ENCODE data around the gene PRKAR1A. TPM values are rescaled to one million over a fixed set of nuclear protein-coding genes. Genes with fewer than 3 reads are reported as not detected.
A peak's percentile ranks its signal among the peaks of the same experiment; 100 is the strongest.

Gene PRKAR1A
- total RNA-seq, 1 experiment from 2014 or later = 174 TPM

DNA sequence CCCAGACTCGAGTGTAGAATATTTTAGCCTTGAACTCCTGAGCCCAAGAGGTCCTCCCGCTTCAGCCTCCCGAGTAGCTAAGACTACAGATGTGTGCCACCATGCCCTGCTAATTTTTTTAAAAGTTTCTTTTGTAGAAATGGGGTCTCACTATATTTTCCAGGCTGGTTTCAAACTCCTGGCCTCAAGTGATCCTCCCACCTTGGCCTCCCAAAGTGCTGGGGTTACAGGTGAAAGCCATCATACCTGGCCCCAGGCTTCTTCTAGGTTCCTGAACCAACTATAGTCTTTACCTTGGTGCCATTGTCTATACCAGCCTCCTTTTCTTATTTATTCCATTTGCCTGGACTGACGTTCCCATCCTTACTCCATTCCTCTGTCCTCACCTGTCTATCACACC, 17.1 kb upstream of the PRKAR1A start:
- Histone ChIP-seq H3K4me1 (ENCODE audit: control insufficient read depth, insufficient read depth, low read length) (no peaks in the 10 kb centered on the region), H3K27me3 (ENCODE audit: control insufficient read depth, insufficient read depth, low read length) (no peaks in the 10 kb centered on the region), H3K36me3 (ENCODE audit: control insufficient read depth, insufficient read depth, low read length) (no peaks in the 10 kb centered on the region), H3K9me3 (ENCODE audit: control insufficient read depth, insufficient read depth, low read depth, low read length) (no peaks in the 10 kb centered on the region), H3K4me3 (ENCODE audit: low read depth in 2 of 2, low read length in 2 of 2) (no peak overlapping the region), H3K27ac (ENCODE audit: low read length) (no peak overlapping the region)
- ChIA-PET POLR2A (no interaction called here), CTCF (no interaction called here)
- intact Hi-C loops (cut with micrococcal nuclease; ENCODE audit: unreplicated experiment) (no loop called here), in situ Hi-C loops (cut with HindIII; ENCODE audit: low pct_unique_long_range_greater_than_20kb, low sequenced_read_pairs) (no loop called here)
- BruUV-seq (replicated peaks) = no TSS peak
- TF ChIP-seq, protein P1, sequence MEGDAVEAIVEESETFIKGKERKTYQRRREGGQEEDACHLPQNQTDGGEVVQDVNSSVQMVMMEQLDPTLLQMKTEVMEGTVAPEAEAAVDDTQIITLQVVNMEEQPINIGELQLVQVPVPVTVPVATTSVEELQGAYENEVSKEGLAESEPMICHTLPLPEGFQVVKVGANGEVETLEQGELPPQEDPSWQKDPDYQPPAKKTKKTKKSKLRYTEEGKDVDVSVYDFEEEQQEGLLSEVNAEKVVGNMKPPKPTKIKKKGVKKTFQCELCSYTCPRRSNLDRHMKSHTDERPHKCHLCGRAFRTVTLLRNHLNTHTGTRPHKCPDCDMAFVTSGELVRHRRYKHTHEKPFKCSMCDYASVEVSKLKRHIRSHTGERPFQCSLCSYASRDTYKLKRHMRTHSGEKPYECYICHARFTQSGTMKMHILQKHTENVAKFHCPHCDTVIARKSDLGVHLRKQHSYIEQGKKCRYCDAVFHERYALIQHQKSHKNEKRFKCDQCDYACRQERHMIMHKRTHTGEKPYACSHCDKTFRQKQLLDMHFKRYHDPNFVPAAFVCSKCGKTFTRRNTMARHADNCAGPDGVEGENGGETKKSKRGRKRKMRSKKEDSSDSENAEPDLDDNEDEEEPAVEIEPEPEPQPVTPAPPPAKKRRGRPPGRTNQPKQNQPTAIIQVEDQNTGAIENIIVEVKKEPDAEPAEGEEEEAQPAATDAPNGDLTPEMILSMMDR (IDR thresholded peaks at IDR 0.05) = no peak
- no peak for TF ChIP-seq SIN3A (IDR thresholded peaks at IDR 0.05; ENCODE audit: borderline replicate concordance, insufficient read depth, low read depth, low read length)
- TF ChIP-seq POLR2AphosphoS5 (IDR thresholded peaks at IDR 0.05; ENCODE audit: low read depth, low read length) = no peak
- TF ChIP-seq TCF7L2 (IDR thresholded peaks at IDR 0.05; ENCODE audit: low read depth, low read length) = no peak
- TF ChIP-seq, protein P2, sequence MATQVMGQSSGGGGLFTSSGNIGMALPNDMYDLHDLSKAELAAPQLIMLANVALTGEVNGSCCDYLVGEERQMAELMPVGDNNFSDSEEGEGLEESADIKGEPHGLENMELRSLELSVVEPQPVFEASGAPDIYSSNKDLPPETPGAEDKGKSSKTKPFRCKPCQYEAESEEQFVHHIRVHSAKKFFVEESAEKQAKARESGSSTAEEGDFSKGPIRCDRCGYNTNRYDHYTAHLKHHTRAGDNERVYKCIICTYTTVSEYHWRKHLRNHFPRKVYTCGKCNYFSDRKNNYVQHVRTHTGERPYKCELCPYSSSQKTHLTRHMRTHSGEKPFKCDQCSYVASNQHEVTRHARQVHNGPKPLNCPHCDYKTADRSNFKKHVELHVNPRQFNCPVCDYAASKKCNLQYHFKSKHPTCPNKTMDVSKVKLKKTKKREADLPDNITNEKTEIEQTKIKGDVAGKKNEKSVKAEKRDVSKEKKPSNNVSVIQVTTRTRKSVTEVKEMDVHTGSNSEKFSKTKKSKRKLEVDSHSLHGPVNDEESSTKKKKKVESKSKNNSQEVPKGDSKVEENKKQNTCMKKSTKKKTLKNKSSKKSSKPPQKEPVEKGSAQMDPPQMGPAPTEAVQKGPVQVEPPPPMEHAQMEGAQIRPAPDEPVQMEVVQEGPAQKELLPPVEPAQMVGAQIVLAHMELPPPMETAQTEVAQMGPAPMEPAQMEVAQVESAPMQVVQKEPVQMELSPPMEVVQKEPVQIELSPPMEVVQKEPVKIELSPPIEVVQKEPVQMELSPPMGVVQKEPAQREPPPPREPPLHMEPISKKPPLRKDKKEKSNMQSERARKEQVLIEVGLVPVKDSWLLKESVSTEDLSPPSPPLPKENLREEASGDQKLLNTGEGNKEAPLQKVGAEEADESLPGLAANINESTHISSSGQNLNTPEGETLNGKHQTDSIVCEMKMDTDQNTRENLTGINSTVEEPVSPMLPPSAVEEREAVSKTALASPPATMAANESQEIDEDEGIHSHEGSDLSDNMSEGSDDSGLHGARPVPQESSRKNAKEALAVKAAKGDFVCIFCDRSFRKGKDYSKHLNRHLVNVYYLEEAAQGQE (IDR thresholded peaks at IDR 0.05; ENCODE audit: insufficient read depth in 1 of 2, low read depth in 2 of 2, low read length in 1 of 2) = no peak
- ATAC-seq = peak; percentile 34; the same call in 1 of the 2 replicates
- no peak for DNase-seq (ENCODE audit: low read depth, low spot score)

DNA sequence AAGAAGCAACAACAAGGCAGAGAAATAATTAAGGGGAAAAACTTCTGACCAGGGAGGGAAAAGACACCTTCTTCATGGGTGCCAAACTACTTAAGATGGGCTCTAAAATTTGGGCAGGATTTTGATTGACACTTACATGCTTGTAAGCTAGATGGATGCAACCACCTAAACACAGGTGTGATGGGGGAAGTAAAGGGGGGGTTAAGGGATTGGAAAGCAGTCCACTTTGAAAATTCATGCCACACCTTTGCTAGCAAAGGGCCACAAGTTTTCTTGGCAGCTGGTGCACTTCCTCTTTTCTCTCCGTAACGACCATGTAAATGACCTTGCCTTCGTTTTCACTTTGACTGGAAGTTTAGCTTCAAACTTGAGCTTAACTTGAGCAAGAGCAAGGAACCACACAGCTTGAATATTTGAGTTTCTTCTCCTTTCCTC, 14.3 kb upstream of the PRKAR1A start:
- no peaks in the 10 kb centered on the region for H3K27me3 ChIP-seq (ENCODE audit: control insufficient read depth, insufficient read depth, low read length)
- no peak for ATAC-seq
- no peak overlapping the region for H3K4me3 ChIP-seq (ENCODE audit: low read depth in 2 of 2, low read length in 2 of 2)
- H3K36me3 ChIP-seq (ENCODE audit: control insufficient read depth, insufficient read depth, low read length) = no peaks in the 10 kb centered on the region
- ChIA-PET POLR2A (no interaction called here), CTCF (no interaction called here)
- TF ChIP-seq TCF7L2 (IDR thresholded peaks at IDR 0.05; ENCODE audit: low read depth, low read length) (no peak), SIN3A (IDR thresholded peaks at IDR 0.05; ENCODE audit: borderline replicate concordance, insufficient read depth, low read depth, low read length) (no peak), POLR2AphosphoS5 (IDR thresholded peaks at IDR 0.05; ENCODE audit: low read depth, low read length) (no peak)
- TF ChIP-seq, protein P2 (IDR thresholded peaks at IDR 0.05; ENCODE audit: insufficient read depth in 1 of 2, low read depth in 2 of 2, low read length in 1 of 2) = no peak
- TF ChIP-seq, protein P1 (IDR thresholded peaks at IDR 0.05) = no peak
- BruUV-seq (replicated peaks) = no TSS peak
- H3K27ac ChIP-seq (ENCODE audit: low read length) = no peak overlapping the region
- no peaks in the 10 kb centered on the region for H3K4me1 ChIP-seq (ENCODE audit: control insufficient read depth, insufficient read depth, low read length)
- in situ Hi-C loops (cut with HindIII; ENCODE audit: low pct_unique_long_range_greater_than_20kb, low sequenced_read_pairs) = no loop called here
- intact Hi-C loops (cut with micrococcal nuclease; ENCODE audit: unreplicated experiment) = no loop called here
- no peak for DNase-seq (ENCODE audit: low read depth, low spot score)
- H3K9me3 ChIP-seq (ENCODE audit: control insufficient read depth, insufficient read depth, low read depth, low read length) = no peaks in the 10 kb centered on the region
